Brain pericyte (primary cell): ENCODE results near the gene ADAP1.

ENCODE experiments used
- DNase-seq: peaks from one replicate; pipeline ENCODE4 v3.0.0-alpha.2; 2012; ENCODE audit warnings: low read depth, low spot score

ADAP1 gene

GRCh38 chr7:988963-989529 lies 34.6 kb upstream of the ADAP1 start:
- DNase-seq = no peak

- DNase-seq = no peak
These were observed 34.0 kb upstream of the ADAP1 start for GRCh38 chr7:988426-988911.

- DNase-seq = no peak
These were observed 33.4 kb upstream of the ADAP1 start for GRCh38 chr7:987909-988308.

- DNase-seq = no peak
These were observed 32.6 kb upstream of the ADAP1 start for GRCh38 chr7:986766-987751.

- no peak for DNase-seq
These were observed 31.6 kb upstream of the ADAP1 start for GRCh38 chr7:985915-986741.

GRCh38 chr7:985127-985416 lies 30.6 kb upstream of the ADAP1 start:
- no peak for DNase-seq

- DNase-seq = no peak
These were observed 30.1 kb upstream of the ADAP1 start for GRCh38 chr7:984361-985126.

- no peak for DNase-seq
These were observed 29.2 kb upstream of the ADAP1 start for GRCh38 chr7:983616-984071.

- DNase-seq = no peak
These were observed 28.6 kb upstream of the ADAP1 start, which contains the start of gene CYP2W1 for GRCh38 chr7:983004-983615. Gene CYP2W1 (plus strand): TSS chr7:983181. CDS start chr7:983212, 31 bp downstream.

GRCh38 chr7:982511-983003 lies 28.1 kb upstream of the ADAP1 start:
- DNase-seq = no peak

GRCh38 chr7:981793-982510 lies 27.5 kb upstream of the ADAP1 start:
- no peak for DNase-seq

- DNase-seq = no peak
These were observed 25.5 kb upstream of the ADAP1 start for GRCh38 chr7:979886-980571.

GRCh38 chr7:979151-979550 lies 24.7 kb upstream of the ADAP1 start:
- DNase-seq = no peak

GRCh38 chr7:978416-979091 lies 24.1 kb upstream of the ADAP1 start:
- DNase-seq = no peak

- no peak for DNase-seq
These were observed 23.5 kb upstream of the ADAP1 start for GRCh38 chr7:978049-978346.

GRCh38 chr7:977326-978048 lies 23.0 kb upstream of the ADAP1 start:
- DNase-seq = no peak

GRCh38 chr7:976901-977325 lies 22.4 kb upstream of the ADAP1 start:
- no peak for DNase-seq
